ENCODE data around the gene KRTAP6-2. TPM values are rescaled to one million over a fixed set of nuclear protein-coding genes. Genes with fewer than 3 reads are reported as not detected.

KRTAP6-2 gene
- total and polyA plus RNA-seq, 5 donors from 2014 or later = not detected

DNA sequence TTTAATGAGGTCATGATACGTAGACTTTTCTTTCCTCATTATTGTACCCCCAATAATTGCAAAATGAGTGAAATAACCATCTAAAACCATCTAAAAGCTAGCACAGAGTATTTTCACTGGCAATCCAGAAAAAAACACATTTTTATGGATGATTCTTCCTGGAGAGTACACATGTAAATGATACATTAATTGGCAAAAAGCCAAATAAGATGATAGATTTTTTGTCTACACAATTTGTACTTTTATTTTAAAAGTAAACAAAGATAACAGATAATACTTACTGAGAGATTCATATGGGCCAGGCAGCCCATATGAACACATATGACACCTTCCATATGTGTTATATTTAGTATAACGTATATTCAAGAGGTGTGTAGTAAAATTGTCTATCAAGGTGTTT is 35.1 kb downstream of the KRTAP6-2 start:
- H3K4me3 Mint-ChIP-seq = no peak overlapping the region
- no peak for DNase-seq
- no peak overlapping the region for H3K27ac Mint-ChIP-seq
- H3K4me1 ChIP-seq (ENCODE audit: control insufficient read depth, insufficient read depth, low read length, poor library complexity, severe bottlenecking) = no peaks in the 10 kb centered on the region
- H3K27me3 Mint-ChIP-seq = no peaks in the 10 kb centered on the region
- H3K9me3 Mint-ChIP-seq = peaks cover 0 to 5% (median 0%) of the 10 kb centered on the region in 7 donors
- H3K4me3 ChIP-seq (ENCODE audit: low read depth, low read length) = no peak overlapping the region
- H3K4me1 Mint-ChIP-seq = no peaks in the 10 kb centered on the region
- no peaks in the 10 kb centered on the region for H3K36me3 Mint-ChIP-seq
- no peak for ATAC-seq (ENCODE audit: low read depth in 2 of 2)
- H3K36me3 ChIP-seq (ENCODE audit: control insufficient read depth, insufficient read depth, low read length) = no peaks in the 10 kb centered on the region
- no peaks in the 10 kb centered on the region for H3K27me3 ChIP-seq (ENCODE audit: control insufficient read depth, insufficient read depth, low read length)
- no peaks in the 10 kb centered on the region for H3K9me3 ChIP-seq (ENCODE audit: control insufficient read depth in 2 of 2, low read length in 2 of 2)
- no peak overlapping the region for H3K27ac ChIP-seq (ENCODE audit: insufficient read depth, low read length, poor library complexity, severe bottlenecking)

DNA sequence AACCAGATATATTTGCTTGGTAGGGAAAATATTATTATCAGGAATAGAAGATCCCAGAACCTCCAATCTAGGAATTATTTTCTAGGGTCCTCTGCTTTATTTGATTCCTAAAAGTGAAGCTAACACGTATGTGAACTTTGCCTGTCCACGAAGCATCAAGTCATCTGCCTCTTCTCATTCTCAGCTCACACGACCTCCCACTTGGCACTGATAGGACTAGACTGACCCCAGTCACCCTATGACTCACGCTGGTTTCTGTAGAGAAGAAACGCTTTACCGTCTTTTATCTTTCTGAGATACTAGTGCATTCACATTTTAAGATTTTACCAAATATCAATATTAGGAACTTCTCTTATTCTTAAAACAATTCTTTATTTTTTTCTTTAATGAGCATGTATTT is 35.6 kb downstream of the KRTAP6-2 start:
- Histone ChIP-seq H3K27me3 (ENCODE audit: control insufficient read depth, insufficient read depth, low read length) (no peaks in the 10 kb centered on the region), H3K27ac (ENCODE audit: insufficient read depth, low read length, poor library complexity, severe bottlenecking) (no peak overlapping the region), H3K36me3 (ENCODE audit: control insufficient read depth, insufficient read depth, low read length) (no peaks in the 10 kb centered on the region), H3K4me1 (ENCODE audit: control insufficient read depth, insufficient read depth, low read length, poor library complexity, severe bottlenecking) (no peaks in the 10 kb centered on the region), H3K9me3 (ENCODE audit: control insufficient read depth in 2 of 2, low read length in 2 of 2) (no peaks in the 10 kb centered on the region), H3K4me3 (ENCODE audit: low read depth, low read length) (no peak overlapping the region)
- no peak overlapping the region for H3K4me3 Mint-ChIP-seq
- no peaks in the 10 kb centered on the region for H3K27me3 Mint-ChIP-seq
- H3K4me1 Mint-ChIP-seq = no peaks in the 10 kb centered on the region
- H3K36me3 Mint-ChIP-seq = no peaks in the 10 kb centered on the region
- peaks cover 0 to 5% (median 0%) of the 10 kb centered on the region in 7 donors for H3K9me3 Mint-ChIP-seq
- DNase-seq = no peak
- no peak overlapping the region for H3K27ac Mint-ChIP-seq
- no peak for ATAC-seq (ENCODE audit: low read depth in 2 of 2)

DNA sequence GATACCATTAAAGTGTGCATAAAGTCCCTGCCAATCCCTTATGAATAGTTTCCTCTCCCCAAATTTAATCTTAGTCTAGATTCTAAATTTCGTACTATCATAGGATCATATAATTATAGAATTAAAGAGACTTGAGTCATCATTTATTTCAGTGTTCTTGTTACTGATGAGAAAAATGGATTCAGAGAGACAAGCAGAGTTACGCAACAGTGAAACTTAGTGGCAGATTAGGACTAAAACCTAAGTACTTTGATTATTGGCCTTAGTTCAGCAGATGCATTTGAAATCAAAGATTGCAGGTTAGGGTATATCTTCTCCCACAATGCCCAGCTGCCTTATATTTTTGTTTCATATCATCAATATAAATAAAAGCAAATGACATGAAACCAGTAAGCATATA is 36.7 kb downstream of the KRTAP6-2 start:
- no peak for ATAC-seq (ENCODE audit: low read depth in 2 of 2)
- Histone ChIP-seq H3K36me3 (ENCODE audit: control insufficient read depth, insufficient read depth, low read length) (no peaks in the 10 kb centered on the region), H3K27me3 (ENCODE audit: control insufficient read depth, insufficient read depth, low read length) (no peaks in the 10 kb centered on the region), H3K27ac (ENCODE audit: insufficient read depth, low read length, poor library complexity, severe bottlenecking) (no peak overlapping the region), H3K4me3 (ENCODE audit: low read depth, low read length) (no peak overlapping the region), H3K9me3 (ENCODE audit: control insufficient read depth in 2 of 2, low read length in 2 of 2) (no peaks in the 10 kb centered on the region), H3K4me1 (ENCODE audit: control insufficient read depth, insufficient read depth, low read length, poor library complexity, severe bottlenecking) (no peaks in the 10 kb centered on the region)
- no peak for DNase-seq
- Mint-ChIP-seq H3K27ac (no peak overlapping the region), H3K4me3 (no peak overlapping the region), H3K27me3 (no peaks in the 10 kb centered on the region), H3K9me3 (peaks cover 0 to 5% (median 0%) of the 10 kb centered on the region in 7 donors), H3K4me1 (no peaks in the 10 kb centered on the region), H3K36me3 (no peaks in the 10 kb centered on the region)

DNA sequence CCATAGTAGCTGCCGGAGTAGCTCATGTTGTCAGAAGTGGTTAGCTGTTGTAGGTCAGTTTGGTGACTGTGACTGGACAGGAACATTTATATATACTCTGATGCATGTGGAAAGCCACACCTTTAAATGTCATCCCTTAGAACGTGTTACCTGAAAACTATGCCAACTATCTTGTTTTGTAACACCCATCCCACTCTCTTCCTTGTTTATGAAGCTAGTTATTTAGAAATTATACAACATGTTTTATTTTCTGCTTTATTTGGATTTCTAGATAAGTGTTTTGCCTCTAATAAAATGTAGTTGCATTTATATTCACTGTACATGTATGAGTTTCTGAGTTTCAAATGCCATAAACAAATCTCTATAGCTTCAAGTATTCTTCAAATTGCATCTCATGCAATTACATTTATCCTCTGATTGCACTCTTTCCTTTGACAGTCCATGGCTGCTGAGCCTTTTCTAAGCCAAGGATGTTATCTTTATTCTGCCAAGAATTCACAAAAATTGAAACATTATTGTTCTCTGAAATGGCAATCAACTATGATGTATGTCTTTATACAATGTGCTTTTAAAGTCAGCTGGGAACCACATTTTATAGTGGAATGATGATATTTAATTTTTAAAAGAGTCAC is 37.3 kb downstream of the KRTAP6-2 start, which contains the start of gene KRTAP19-7:
Gene KRTAP19-7 (minus strand): TSS at position 51 of the 632 bp plus-strand sequence. CDS start 25 bp downstream, at position 26.
- no peak within 1 kb of the TSS for H3K4me3 Mint-ChIP-seq
- no peaks in the 10 kb centered on the region for H3K36me3 ChIP-seq (ENCODE audit: control insufficient read depth, insufficient read depth, low read length)
- no peak for ATAC-seq (ENCODE audit: low read depth in 2 of 2)
- H3K9me3 Mint-ChIP-seq = peaks cover 0 to 5% (median 0%) of the 10 kb centered on the region in 7 donors
- H3K4me3 ChIP-seq (ENCODE audit: low read depth, low read length) = no peak within 1 kb of the TSS
- H3K4me1 ChIP-seq (ENCODE audit: control insufficient read depth, insufficient read depth, low read length, poor library complexity, severe bottlenecking) = no peaks in the 10 kb centered on the region
- no peaks in the 10 kb centered on the region for H3K9me3 ChIP-seq (ENCODE audit: control insufficient read depth in 2 of 2, low read length in 2 of 2)
- H3K27me3 Mint-ChIP-seq = no peaks in the 10 kb centered on the region
- H3K27ac Mint-ChIP-seq = no peak within 1 kb of the TSS
- H3K36me3 Mint-ChIP-seq = no peaks in the 10 kb centered on the region
- no peaks in the 10 kb centered on the region for H3K27me3 ChIP-seq (ENCODE audit: control insufficient read depth, insufficient read depth, low read length)
- no peak within 1 kb of the TSS for H3K27ac ChIP-seq (ENCODE audit: insufficient read depth, low read length, poor library complexity, severe bottlenecking)
- no peaks in the 10 kb centered on the region for H3K4me1 Mint-ChIP-seq
- no peak for DNase-seq

DNA sequence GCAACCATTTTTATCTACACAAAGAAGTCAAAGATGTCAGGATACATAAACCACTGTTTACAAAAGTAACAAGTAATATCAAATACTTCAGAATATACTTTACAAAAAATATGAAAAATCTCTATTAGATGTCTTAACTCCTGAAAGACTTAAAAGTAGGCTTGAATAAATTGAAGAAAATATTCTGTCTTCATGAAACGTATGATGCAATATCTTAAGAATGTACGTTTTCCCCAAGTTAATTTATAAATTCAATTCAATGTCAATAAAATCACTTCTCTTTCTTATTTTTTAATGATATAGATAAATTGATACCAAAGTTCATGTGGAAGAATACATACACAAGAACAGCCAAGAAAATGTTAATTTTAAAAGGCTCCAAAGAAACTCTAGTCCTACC is 43.6 kb downstream of the KRTAP6-2 start:
- Mint-ChIP-seq H3K27me3 (no peaks in the 10 kb centered on the region), H3K4me1 (no peaks in the 10 kb centered on the region), H3K36me3 (no peaks in the 10 kb centered on the region), H3K9me3 (peaks cover 0 to 18% (median 2%) of the 10 kb centered on the region in 7 donors), H3K4me3 (no peak overlapping the region), H3K27ac (no peak overlapping the region)
- Histone ChIP-seq H3K27me3 (ENCODE audit: control insufficient read depth, insufficient read depth, low read length) (no peaks in the 10 kb centered on the region), H3K36me3 (ENCODE audit: control insufficient read depth, insufficient read depth, low read length) (no peaks in the 10 kb centered on the region), H3K27ac (ENCODE audit: insufficient read depth, low read length, poor library complexity, severe bottlenecking) (no peak overlapping the region), H3K9me3 (ENCODE audit: control insufficient read depth in 2 of 2, low read length in 2 of 2) (no peaks in the 10 kb centered on the region), H3K4me1 (ENCODE audit: control insufficient read depth, insufficient read depth, low read length, poor library complexity, severe bottlenecking) (no peaks in the 10 kb centered on the region), H3K4me3 (ENCODE audit: low read depth, low read length) (no peak overlapping the region)
- no peak for DNase-seq
- no peak for ATAC-seq (ENCODE audit: low read depth in 2 of 2)

DNA sequence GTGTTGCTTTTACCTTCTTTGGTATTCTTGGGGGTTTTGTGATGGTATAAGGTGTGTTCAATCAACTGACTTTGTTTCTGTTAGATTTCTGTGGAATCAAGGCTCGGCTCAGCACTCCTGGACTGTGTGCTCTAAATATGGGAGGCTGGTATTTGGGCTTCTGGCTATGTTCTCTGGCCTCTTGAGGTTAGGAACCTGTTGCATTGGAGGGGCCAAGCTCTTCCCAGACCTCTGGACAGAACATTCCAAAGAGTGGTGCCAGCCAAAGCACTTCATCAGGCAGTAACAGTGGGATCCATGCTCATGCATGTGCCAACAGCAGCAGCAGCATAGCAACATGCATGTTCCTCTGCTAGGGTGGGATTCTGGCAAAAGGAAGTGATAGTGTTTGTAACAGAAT is 45.9 kb downstream of the KRTAP6-2 start:
- no peaks in the 10 kb centered on the region for H3K27me3 ChIP-seq (ENCODE audit: control insufficient read depth, insufficient read depth, low read length)
- H3K4me3 Mint-ChIP-seq = no peak overlapping the region
- H3K36me3 Mint-ChIP-seq = no peaks in the 10 kb centered on the region

More for the DNA sequence above, 45.9 kb downstream of the KRTAP6-2 start:
- Mint-ChIP-seq H3K9me3 (peaks cover 0 to 20% (median 2%) of the 10 kb centered on the region in 7 donors), H3K4me1 (no peaks in the 10 kb centered on the region), H3K27me3 (no peaks in the 10 kb centered on the region), H3K27ac (no peak overlapping the region)
- no peak for DNase-seq
- no peaks in the 10 kb centered on the region for H3K9me3 ChIP-seq (ENCODE audit: control insufficient read depth in 2 of 2, low read length in 2 of 2)
- H3K4me1 ChIP-seq (ENCODE audit: control insufficient read depth, insufficient read depth, low read length, poor library complexity, severe bottlenecking) = no peaks in the 10 kb centered on the region
- no peak overlapping the region for H3K4me3 ChIP-seq (ENCODE audit: low read depth, low read length)
- ATAC-seq (ENCODE audit: low read depth in 2 of 2) = no peak
- H3K27ac ChIP-seq (ENCODE audit: insufficient read depth, low read length, poor library complexity, severe bottlenecking) = no peak overlapping the region
- H3K36me3 ChIP-seq (ENCODE audit: control insufficient read depth, insufficient read depth, low read length) = no peaks in the 10 kb centered on the region

Other genes starting within 250 kb of the KRTAP6-2 start
- not detected for gene KRTAP13-2, start 226.6 kb downstream of the KRTAP6-2 start, total RNA-seq
- not detected for gene KRTAP13-2, start 226.6 kb downstream of the KRTAP6-2 start, polyA plus RNA-seq
- not detected for gene KRTAP13-1, start 202.9 kb downstream of the KRTAP6-2 start, total RNA-seq
- gene KRTAP13-1, start 202.9 kb downstream of the KRTAP6-2 start, polyA plus RNA-seq = not detected
- not detected for gene KRTAP13-3, start 173.0 kb downstream of the KRTAP6-2 start, total RNA-seq
- gene KRTAP13-3, start 173.0 kb downstream of the KRTAP6-2 start, polyA plus RNA-seq = not detected
- not detected for gene KRTAP13-4, start 168.7 kb downstream of the KRTAP6-2 start, total RNA-seq
- gene KRTAP13-4, start 168.7 kb downstream of the KRTAP6-2 start, polyA plus RNA-seq = not detected
- not detected for gene KRTAP15-1, start 158.6 kb downstream of the KRTAP6-2 start, total RNA-seq
- not detected for gene KRTAP15-1, start 158.6 kb downstream of the KRTAP6-2 start, polyA plus RNA-seq
- not detected for gene KRTAP19-1, start 118.5 kb downstream of the KRTAP6-2 start, total RNA-seq
- gene KRTAP19-1, start 118.5 kb downstream of the KRTAP6-2 start, polyA plus RNA-seq = not detected
- gene KRTAP19-2, start 111.5 kb downstream of the KRTAP6-2 start, total RNA-seq = not detected
- gene KRTAP19-2, start 111.5 kb downstream of the KRTAP6-2 start, polyA plus RNA-seq = not detected
- not detected for gene KRTAP19-3, start 106.9 kb downstream of the KRTAP6-2 start, total RNA-seq
- gene KRTAP19-3, start 106.9 kb downstream of the KRTAP6-2 start, polyA plus RNA-seq = not detected
- not detected for gene KRTAP19-4, start 101.7 kb downstream of the KRTAP6-2 start, total RNA-seq
- gene KRTAP19-4, start 101.7 kb downstream of the KRTAP6-2 start, polyA plus RNA-seq = not detected
- gene KRTAP19-5, start 96.8 kb downstream of the KRTAP6-2 start, total RNA-seq = not detected
- not detected for gene KRTAP19-5, start 96.8 kb downstream of the KRTAP6-2 start, polyA plus RNA-seq
- gene KRTAP19-6, start 57.0 kb downstream of the KRTAP6-2 start, total RNA-seq = not detected
- gene KRTAP19-6, start 57.0 kb downstream of the KRTAP6-2 start, polyA plus RNA-seq = not detected
- not detected for gene KRTAP19-7, start 37.6 kb downstream of the KRTAP6-2 start, total RNA-seq
- not detected for gene KRTAP19-7, start 37.6 kb downstream of the KRTAP6-2 start, polyA plus RNA-seq
- gene KRTAP22-2, start 8.5 kb downstream of the KRTAP6-2 start, total RNA-seq = not detected
- not detected for gene KRTAP22-2, start 8.5 kb downstream of the KRTAP6-2 start, polyA plus RNA-seq
- not detected for gene KRTAP6-3, start 6.5 kb downstream of the KRTAP6-2 start, total RNA-seq
- not detected for gene KRTAP6-3, start 6.5 kb downstream of the KRTAP6-2 start, polyA plus RNA-seq
- gene KRTAP22-1, start 2.2 kb upstream of the KRTAP6-2 start, total RNA-seq = not detected
- not detected for gene KRTAP22-1, start 2.2 kb upstream of the KRTAP6-2 start, polyA plus RNA-seq
- not detected for gene KRTAP6-1, start 15.0 kb upstream of the KRTAP6-2 start, total RNA-seq
- not detected for gene KRTAP6-1, start 15.0 kb upstream of the KRTAP6-2 start, polyA plus RNA-seq
- not detected for gene KRTAP20-1, start 17.5 kb upstream of the KRTAP6-2 start, total RNA-seq
- not detected for gene KRTAP20-1, start 17.5 kb upstream of the KRTAP6-2 start, polyA plus RNA-seq
- not detected for gene KRTAP20-4, start 21.7 kb upstream of the KRTAP6-2 start, total RNA-seq
- not detected for gene KRTAP20-4, start 21.7 kb upstream of the KRTAP6-2 start, polyA plus RNA-seq
- not detected for gene KRTAP20-2, start 36.3 kb upstream of the KRTAP6-2 start, total RNA-seq
- not detected for gene KRTAP20-2, start 36.3 kb upstream of the KRTAP6-2 start, polyA plus RNA-seq
- not detected for gene KRTAP20-3, start 44.0 kb upstream of the KRTAP6-2 start, total RNA-seq
- not detected for gene KRTAP20-3, start 44.0 kb upstream of the KRTAP6-2 start, polyA plus RNA-seq
- not detected for gene KRTAP21-3, start 119.9 kb upstream of the KRTAP6-2 start, total RNA-seq
- gene KRTAP21-3, start 119.9 kb upstream of the KRTAP6-2 start, polyA plus RNA-seq = not detected
- gene KRTAP21-2, start 148.4 kb upstream of the KRTAP6-2 start, total RNA-seq = not detected
- gene KRTAP21-2, start 148.4 kb upstream of the KRTAP6-2 start, polyA plus RNA-seq = not detected
- gene KRTAP21-1, start 156.5 kb upstream of the KRTAP6-2 start, total RNA-seq = not detected
- not detected for gene KRTAP21-1, start 156.5 kb upstream of the KRTAP6-2 start, polyA plus RNA-seq
- not detected for gene KRTAP8-1, start 214.4 kb upstream of the KRTAP6-2 start, total RNA-seq
- not detected for gene KRTAP8-1, start 214.4 kb upstream of the KRTAP6-2 start, polyA plus RNA-seq
- not detected for gene KRTAP7-1, start 230.9 kb upstream of the KRTAP6-2 start, total RNA-seq
- gene KRTAP7-1, start 230.9 kb upstream of the KRTAP6-2 start, polyA plus RNA-seq = not detected

All from CD4-positive, CD25-positive, alpha-beta regulatory T cell (primary cell).